IPS-NIHi7 (cell line): Measurements from ENCODE around the gene FDX2.
"Not testable (repeated sequence)": the region's sequence is repeated elsewhere in the genome, so short reads cannot be mapped to it uniquely, and the experiment has no call there.

Source experiments
- DNase-seq: peaks from one replicate; pipeline ENCODE4 v3.0.0; 2012; ENCODE audit warnings: mixed read lengths; ENCODE audit errors: extremely low spot score

FDX2 gene

DNA sequence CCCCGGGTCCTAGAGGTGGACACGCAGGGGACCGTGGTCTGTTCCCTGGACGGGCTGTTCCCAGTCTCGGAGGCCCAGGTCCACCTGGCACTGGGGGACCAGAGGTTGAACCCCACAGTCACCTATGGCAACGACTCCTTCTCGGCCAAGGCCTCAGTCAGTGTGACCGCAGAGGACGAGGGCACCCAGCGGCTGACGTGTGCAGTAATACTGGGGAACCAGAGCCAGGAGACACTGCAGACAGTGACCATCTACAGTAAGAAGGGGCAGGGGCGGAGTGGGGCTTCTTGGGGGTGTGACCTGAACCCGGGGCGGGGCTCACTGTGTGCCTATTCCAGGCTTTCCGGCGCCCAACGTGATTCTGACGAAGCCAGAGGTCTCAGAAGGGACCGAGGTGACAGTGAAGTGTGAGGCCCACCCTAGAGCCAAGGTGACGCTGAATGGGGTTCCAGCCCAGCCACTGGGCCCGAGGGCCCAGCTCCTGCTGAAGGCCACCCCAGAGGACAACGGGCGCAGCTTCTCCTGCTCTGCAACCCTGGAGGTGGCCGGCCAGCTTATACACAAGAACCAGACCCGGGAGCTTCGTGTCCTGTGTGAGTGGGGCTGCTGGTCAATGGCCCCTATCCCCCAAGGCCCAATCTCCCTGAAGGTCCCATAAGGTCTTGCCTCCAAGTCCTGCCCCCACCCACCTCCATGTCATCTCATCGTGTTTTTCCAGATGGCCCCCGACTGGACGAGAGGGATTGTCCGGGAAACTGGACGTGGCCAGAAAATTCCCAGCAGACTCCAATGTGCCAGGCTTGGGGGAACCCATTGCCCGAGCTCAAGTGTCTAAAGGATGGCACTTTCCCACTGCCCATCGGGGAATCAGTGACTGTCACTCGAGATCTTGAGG is 31.5 kb downstream of the FDX2 start:
- DNase-seq = no peak

DNA sequence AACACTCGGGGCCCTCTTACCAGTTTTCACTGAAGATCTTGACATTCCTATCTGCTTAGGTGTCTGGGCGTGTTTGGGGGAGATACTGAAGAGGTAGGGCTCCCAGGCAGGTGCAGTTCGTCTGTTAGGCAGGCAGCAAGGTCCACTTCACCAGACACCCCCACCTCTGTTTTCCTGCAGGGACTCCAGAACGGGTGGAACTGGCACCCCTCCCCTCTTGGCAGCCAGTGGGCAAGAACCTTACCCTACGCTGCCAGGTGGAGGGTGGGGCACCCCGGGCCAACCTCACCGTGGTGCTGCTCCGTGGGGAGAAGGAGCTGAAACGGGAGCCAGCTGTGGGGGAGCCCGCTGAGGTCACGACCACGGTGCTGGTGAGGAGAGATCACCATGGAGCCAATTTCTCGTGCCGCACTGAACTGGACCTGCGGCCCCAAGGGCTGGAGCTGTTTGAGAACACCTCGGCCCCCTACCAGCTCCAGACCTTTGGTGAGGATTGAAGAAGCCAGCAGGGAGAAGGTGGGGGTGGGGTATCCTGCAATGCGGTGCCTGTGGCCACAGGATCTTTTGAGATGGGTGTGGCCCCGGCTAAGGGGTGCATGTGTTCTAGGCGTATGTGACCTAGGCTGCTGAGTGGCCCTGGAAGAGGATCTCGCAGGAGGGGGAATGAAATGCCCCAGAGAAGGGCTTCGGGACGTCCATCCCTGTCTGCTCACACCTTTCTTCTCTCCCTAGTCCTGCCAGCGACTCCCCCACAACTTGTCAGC is 32.3 kb downstream of the FDX2 start:
- DNase-seq = no peak

DNA sequence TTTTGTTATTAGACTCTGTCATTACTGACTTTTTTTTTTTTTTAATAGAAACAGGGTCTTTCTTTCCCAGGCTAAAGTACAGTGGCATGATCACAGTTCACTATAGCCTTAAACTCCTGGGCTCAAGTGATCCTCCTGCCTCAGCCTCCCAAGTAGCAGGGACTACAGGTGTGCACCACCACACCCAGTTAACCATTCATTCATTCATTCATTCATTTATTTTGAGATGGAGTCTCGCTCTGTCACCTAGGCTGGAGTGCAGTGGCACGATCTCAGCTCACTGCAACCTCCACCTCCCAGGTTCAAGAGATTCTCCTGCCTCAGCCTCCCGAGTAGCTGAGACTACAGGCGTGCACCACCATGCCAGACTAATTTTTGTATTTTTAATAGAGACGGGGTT is 33.8 kb downstream of the FDX2 start:
- DNase-seq = not testable (repeated sequence)

DNA sequence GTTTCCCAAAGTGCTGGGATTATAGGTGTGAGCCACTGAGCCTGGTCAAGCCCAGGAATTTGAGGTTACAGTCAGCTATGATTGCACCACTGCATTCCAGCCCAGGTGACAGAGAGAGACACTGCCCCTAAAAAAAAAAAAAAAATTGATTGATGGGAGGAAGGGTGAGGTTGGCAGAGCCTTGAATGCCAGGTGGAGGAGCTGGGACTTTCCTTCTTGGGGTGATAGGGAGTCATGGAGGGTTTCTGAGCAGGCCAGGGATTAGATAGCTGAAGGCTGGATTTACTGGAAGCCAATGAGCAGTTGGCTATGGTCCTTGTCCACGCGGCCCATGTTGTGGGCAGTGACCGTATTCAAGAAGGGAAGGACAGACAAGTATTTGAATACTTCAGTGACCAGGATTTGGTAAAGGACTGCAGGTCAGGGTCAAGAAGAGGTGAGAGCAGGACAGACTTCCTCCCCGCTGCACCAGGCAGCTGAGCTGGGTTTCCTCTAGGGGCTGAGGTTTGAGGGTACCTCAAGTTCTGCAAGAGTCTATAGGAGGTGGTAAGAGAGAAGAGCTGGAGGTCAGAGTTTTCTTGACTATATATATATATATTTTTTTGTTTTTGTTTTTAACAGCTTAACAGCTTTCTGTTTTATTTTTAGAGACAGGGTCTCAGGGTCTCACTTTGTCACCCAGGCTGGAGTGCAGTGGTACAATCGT is 35.9 kb downstream of the FDX2 start:
- DNase-seq = no peak

DNA sequence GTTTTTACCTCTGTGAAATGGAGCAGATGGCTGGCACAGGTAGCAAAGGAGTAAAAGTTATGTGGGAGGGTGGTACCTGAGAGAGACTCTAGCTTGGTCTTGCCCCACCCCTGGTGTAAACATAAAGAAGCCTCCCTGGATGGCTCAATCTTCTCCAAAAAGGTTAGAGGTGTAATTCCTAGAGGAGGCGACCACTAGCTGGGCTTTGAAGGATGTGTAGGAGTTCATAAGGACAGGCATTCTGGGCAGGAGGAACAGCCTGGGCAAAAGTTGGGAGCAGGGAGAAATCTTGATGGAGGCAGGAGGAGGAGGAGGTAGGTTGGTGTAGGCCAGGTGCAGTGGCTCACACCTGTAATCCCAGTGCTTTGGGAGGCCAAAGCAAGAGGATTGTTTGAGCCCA is 36.9 kb downstream of the FDX2 start:
- no peak for DNase-seq

DNA sequence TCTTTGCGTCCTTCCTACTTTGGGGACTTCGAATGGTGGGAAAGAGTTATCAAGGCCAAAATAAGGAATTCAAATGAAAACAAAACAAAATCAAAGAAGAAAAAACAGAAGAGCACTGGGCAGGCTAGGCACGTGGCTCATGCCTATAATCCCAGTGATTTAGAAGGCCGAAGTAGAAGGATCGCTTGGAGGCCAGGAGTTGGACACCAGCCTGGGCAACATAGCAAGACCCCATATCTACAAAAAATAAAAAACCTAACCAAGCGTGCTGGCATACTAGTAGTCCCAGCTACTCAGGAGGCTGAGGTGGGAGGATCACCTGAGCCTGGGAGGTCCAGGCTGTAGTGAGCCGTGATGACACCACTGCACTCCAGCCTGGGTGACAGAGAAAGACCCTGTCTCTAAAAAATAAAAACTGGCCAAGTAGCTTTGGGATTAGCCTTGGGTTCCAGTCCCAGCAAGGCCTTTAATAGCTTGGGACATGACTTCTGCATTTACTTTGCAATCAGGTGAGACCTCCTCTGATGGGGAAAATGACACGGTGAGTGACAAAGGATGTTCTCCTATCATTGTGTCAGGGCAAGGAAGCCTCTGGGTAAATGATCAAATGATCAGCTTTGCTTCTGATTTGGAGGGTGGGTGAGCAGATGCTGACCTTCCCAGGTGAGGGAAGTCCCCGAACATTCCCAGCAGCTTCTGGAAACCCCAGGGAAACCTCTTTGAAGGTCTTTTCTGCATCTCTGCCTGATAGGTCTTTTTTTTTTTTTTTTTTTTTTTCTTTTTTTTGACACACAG is 37.8 kb downstream of the FDX2 start:
- no peak for DNase-seq

DNA sequence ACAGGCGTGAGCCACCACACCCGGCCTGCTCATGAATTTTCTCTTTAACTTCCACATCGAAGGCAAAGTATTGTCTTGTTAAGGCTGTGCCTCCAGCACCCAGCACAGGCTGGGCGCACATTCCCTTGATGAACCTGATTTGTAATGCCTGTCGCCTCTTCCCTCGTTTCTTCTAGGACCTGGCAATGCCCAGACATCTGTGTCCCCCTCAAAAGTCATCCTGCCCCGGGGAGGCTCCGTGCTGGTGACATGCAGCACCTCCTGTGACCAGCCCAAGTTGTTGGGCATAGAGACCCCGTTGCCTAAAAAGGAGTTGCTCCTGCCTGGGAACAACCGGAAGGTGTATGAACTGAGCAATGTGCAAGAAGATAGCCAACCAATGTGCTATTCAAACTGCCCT is 41.2 kb downstream of the FDX2 start:
- DNase-seq = no peak

DNA sequence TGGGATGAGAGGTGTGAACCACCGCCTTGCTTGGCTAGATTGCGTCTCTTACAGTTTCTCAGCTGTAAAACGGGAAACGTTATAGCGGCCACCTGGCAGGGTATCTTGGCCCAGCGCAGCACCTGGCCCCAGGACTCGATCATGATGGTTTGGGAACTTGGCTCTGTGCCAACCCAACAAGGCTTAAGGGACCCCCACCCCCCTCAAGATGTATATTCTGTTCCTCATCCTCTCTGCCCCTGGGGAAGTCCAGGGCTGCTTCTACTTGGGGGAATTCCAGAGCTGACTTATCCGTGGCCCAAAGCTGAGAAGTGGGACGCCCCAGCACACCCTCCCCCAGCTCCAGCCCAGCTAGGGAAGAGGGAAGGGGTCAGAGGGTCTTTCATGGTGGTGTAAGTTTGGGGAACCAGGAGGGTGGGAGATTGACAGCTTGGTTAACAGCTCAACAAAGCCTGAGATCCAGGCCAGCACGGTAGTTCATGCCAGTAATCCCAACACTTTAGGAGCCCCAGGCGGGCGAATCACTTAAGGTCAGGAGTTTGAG is 44.2 kb downstream of the FDX2 start:
- DNase-seq = no peak

DNA sequence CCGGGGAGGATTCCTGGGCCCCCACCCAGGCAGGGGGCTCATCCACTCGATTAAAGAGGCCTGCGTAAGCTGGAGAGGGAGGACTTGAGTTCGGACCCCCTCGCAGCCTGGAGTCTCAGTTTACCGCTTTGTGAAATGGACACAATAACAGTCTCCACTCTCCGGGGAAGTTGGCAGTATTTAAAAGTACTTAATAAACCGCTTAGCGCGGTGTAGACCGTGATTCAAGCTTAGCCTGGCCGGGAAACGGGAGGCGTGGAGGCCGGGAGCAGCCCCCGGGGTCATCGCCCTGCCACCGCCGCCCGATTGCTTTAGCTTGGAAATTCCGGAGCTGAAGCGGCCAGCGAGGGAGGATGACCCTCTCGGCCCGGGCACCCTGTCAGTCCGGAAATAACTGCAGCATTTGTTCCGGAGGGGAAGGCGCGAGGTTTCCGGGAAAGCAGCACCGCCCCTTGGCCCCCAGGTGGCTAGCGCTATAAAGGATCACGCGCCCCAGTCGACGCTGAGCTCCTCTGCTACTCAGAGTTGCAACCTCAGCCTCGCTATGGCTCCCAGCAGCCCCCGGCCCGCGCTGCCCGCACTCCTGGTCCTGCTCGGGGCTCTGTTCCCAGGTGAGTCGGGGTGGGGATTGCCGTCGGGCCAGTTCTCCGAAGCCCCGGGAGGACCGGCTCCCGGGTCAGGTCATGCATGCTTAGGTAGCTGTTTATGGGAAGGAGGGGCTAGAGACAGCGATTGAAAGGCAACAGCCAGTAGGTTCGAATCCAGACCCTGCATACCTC is 45.0 kb downstream of the FDX2 start, which contains the start of gene ICAM1:
Gene ICAM1, plus strand, starts transcription at position 505 of the 779 bp plus-strand sequence. Its CDS starts 40 bp downstream, at position 545.
- DNase-seq = peak; percentile 70

DNA sequence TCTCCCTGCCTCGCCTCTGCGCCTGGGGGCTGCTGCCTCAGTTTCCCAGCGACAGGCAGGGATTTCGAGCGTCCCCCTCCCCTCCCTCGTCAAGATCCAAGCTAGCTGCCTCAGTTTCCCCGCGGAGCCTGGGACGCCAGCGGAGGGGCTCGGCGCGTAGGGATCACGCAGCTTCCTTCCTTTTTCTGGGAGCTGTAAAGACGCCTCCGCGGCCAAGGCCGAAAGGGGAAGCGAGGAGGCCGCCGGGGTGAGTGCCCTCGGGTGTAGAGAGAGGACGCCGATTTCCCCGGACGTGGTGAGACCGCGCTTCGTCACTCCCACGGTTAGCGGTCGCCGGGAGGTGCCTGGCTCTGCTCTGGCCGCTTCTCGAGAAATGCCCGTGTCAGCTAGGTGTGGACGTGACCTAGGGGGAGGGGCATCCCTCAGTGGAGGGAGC is 45.6 kb downstream of the FDX2 start:
- DNase-seq = no peak

DNA sequence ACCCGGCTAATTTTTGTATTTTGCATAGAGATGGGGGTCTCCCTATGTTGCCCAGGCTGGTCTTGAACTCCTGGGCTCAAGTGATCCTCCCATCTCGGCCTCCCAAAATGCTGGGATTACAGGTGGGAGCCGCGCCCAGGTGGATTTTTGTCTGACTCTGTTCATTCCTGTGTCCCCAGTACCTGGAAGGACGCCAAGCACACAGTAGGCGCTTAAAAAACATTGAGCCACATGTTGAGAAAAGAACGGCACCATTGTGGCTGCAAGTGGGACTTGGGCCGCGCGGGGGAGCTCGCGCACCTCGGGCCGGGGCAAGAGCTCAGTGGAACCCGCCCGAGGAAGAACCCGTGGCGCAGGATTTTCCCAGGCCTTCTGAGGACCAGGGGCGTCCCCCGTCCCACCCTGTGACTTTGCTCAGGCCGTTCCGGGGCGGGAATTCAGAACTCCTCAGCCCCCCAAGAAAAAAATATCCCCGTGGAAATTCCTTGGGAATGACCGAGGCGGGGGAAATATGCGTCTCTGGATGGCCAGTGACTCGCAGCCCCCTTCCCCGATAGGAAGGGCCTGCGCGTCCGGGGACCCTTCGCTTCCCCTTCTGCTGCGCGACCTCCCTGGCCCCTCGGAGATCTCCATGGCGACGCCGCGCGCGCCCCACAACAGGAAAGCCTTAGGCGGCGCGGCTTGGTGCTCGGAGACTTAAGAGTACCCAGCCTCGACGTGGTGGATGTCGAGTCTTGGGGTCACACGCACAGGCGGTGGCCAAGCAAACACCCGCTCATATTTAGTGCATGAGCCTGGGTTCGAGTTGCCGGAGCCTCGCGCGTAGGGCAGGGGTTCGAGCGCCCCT is 46.3 kb downstream of the FDX2 start:
- peak; percentile 82 for DNase-seq

DNA sequence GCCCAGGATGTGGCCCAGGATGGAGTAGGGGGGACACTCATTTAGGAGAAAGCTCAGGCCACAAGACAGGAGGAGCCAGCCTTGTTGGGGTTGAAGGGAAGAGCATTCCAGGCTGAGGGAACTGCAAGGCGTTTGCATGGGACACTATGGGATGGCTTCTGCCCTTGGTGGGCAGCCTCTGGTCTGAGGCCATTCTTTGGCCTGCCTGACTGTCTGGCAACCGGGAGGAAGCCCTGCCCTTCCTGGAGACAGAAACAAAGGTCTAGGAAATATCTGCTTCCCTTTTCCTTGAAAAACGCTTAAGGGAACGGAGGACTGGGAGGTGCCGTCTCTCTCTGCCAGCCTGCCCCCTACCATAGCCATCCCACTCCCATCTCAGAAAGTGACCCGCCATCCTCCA is 47.7 kb downstream of the FDX2 start:
- DNase-seq = no peak

DNA sequence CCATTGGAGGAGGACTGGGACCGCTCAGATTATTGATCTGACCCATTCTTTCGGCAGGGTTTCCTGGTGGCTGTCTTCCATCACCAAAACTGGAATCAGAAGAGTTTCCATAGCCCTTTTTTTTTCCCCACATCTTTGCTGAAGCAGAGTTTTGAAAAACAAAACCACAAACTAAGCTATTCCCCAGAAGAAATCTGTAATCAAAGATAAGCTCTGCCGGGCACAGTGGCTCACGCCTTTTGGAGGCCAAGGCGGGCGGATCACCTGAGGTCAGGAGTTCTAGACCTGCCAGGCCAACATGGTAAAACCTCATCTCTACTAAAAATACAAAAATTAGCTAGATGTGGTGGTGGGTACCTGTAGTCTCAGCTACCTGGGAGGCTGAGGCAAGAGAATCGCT is 49.1 kb downstream of the FDX2 start:
- DNase-seq = no peak

DNA sequence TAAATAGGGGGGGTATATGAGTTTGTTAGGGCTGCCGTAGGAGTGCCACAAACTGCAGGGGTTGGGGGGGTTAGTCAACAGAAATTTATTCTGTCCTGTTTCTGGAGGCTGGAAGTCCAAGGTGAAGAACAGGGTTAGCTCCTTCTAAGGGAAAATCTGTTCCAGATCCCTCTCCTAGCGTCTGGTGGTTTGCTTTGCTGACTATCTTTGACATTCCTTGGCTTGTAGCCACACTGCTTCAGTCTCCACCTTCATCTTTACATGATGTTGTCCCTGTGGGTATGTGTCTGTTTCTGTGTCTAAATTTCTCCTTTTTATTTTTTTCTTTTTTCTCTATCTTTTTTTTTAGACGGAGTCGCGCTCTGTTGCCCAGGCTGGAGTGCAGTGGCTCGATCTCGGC is 53.0 kb downstream of the FDX2 start:
- DNase-seq = no peak

DNA sequence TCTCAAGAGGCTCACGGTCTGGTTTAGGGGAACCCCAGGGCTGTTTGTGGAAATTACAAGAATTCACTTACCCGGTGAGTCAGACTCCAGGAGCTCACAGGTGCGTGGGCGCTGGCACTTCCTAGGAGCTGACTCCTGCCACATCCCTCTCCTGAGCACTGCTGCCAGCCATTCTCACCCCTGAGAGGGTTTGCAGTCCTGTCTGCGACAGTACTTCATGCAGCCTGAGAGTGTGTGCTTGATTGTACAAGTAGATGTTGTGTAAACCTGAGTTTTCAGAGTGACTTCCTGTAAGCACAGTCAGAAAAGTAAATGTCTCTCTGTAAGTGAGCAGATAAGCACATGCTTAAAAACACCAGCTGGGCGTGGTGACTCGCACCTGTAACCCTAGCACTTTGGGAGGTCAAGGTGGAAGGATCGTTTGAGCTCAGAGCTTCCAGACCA is 55.7 kb downstream of the FDX2 start:
- no peak for DNase-seq
